GM23338 (cell line): ENCODE measurements around the gene PJA2. TPM values are rescaled to one million over a fixed set of nuclear protein-coding genes. Genes with fewer than 3 reads are reported as not detected.

Experiments
- ATAC-seq: fragments of 200-7000 bp; cut with Tn5 transposase; 3 replicates; pipeline ENCODE4 v1.9.1; 2020
- DNase-seq: peaks from one replicate; pipeline ENCODE4 v3.0.0-alpha.2; 2015; ENCODE audit warnings: low spot score
- H2AFZ ChIP-seq: fragments of 200-600 bp; sonication (generic); 2 replicates; pipeline ENCODE4 v1.8.0; 2016; ENCODE audit warnings: antibody characterized with exemption, mild to moderate bottlenecking, moderate library complexity
- H3F3A ChIP-seq: fragments of 200-600 bp; sonication (generic); replicated peaks from 2 replicates; pipeline ENCODE4 v1.8.0; 2017; ENCODE audit warnings: antibody characterized with exemption, mixed run types, low read depth
- H3K27ac ChIP-seq: fragments of 200-600 bp; sonication (generic); 2 replicates; pipeline ENCODE4 v1.6.1; 2016; ENCODE audit warnings: low read depth
- H3K27me3 ChIP-seq: fragments of 200-600 bp; sonication (generic); 2 replicates; pipeline ENCODE4 v1.8.0; 2016; ENCODE audit warnings: mild to moderate bottlenecking, mixed run types, moderate library complexity; ENCODE audit not compliant: insufficient read depth
- H3K36me3 ChIP-seq: fragments of 200-600 bp; sonication (generic); 2 replicates; pipeline ENCODE4 v1.8.0; 2016; ENCODE audit warnings: mild to moderate bottlenecking; ENCODE audit not compliant: insufficient read depth
- H3K4me1 ChIP-seq: fragments of 200-600 bp; sonication (generic); 2 replicates; pipeline ENCODE4 v1.8.0; 2016; ENCODE audit warnings: mild to moderate bottlenecking, moderate library complexity; ENCODE audit not compliant: insufficient read depth
- H3K4me2 ChIP-seq: fragments of 200-600 bp; sonication (generic); 2 replicates; pipeline ENCODE4 v1.7.1; 2017; ENCODE audit warnings: mixed run types
- H3K4me3 ChIP-seq: fragments of 200-600 bp; sonication (generic); 2 replicates; pipeline ENCODE4 v1.6.1; 2016; ENCODE audit warnings: mixed run types
- H3K79me2 ChIP-seq: fragments of 200-600 bp; sonication (generic); replicated peaks from 2 replicates; pipeline ENCODE4 v1.8.0; 2017; ENCODE audit warnings: mild to moderate bottlenecking; ENCODE audit not compliant: insufficient read depth
- H3K9me2 ChIP-seq: fragments of 200-600 bp; sonication (generic); 2 replicates; pipeline ENCODE4 v1.8.0; 2017; ENCODE audit not compliant: insufficient read depth
- H4K20me1 ChIP-seq: fragments of 200-600 bp; sonication (generic); replicated peaks from 2 replicates; pipeline ENCODE4 v1.8.0; 2017; ENCODE audit warnings: mild to moderate bottlenecking; ENCODE audit not compliant: insufficient read depth
- H3K27ac Mint-ChIP-seq: 2 replicates; pipeline ENCODE4 v1.8.0; 2020; ENCODE audit warnings: inconsistent platforms, mild to moderate bottlenecking, moderate library complexity, mixed read lengths
- H3K27me3 Mint-ChIP-seq: 3 replicates; pipeline ENCODE4 v1.8.0; 2022; ENCODE audit warnings: low read depth, mild to moderate bottlenecking, moderate library complexity, mixed read lengths, inconsistent platforms; ENCODE audit not compliant: insufficient read depth, poor library complexity
- H3K36me3 Mint-ChIP-seq: 3 replicates; pipeline ENCODE4 v1.8.0; 2021; ENCODE audit warnings: low read depth, mild to moderate bottlenecking, inconsistent platforms, moderate library complexity, mixed read lengths
- H3K4me1 Mint-ChIP-seq: 3 replicates; pipeline ENCODE4 v1.8.0; 2020; ENCODE audit warnings: mild to moderate bottlenecking, inconsistent platforms, mixed read lengths
- H3K4me3 Mint-ChIP-seq: 3 replicates; pipeline ENCODE4 v1.8.0; 2021; ENCODE audit warnings: moderate library complexity, mild to moderate bottlenecking, inconsistent platforms, mixed read lengths
- H3K9me3 Mint-ChIP-seq: 3 replicates; pipeline ENCODE4 v1.8.0; 2020; ENCODE audit warnings: moderate library complexity, mild to moderate bottlenecking, inconsistent platforms, mixed read lengths
- CREB1 ChIP-seq: fragments of 250-450 bp; sonication (Bioruptor Pico); IDR thresholded peaks from 2 replicates; pipeline ENCODE4 v1.5.0; 2020; ENCODE audit warnings: low read depth, mild to moderate bottlenecking, moderate library complexity
- EZH2 ChIP-seq: fragments of 200-600 bp; sonication (generic); IDR thresholded peaks from one replicate; pipeline ENCODE4 v1.8.0; 2017; ENCODE audit warnings: antibody characterized with exemption, mild to moderate bottlenecking, low read depth; ENCODE audit not compliant: unreplicated experiment
- EZH2phosphoT487 ChIP-seq: fragments of 200-600 bp; sonication (generic); IDR thresholded peaks from one replicate; pipeline ENCODE4 v1.8.1; 2018; ENCODE audit warnings: antibody characterized with exemption; ENCODE audit not compliant: unreplicated experiment
- JUNB ChIP-seq: IDR thresholded peaks from one replicate; pipeline ENCODE4 v1.6.1; 2016; ENCODE audit warnings: antibody characterized with exemption; ENCODE audit not compliant: unreplicated experiment
- NANOG ChIP-seq: IDR thresholded peaks from 2 replicates; pipeline ENCODE4 v1.6.1; 2016; ENCODE audit warnings: antibody characterized with exemption, borderline replicate concordance
- POLR2AphosphoS5 ChIP-seq: IDR thresholded peaks from 2 replicates; pipeline ENCODE4 v1.6.1; 2016; ENCODE audit warnings: antibody characterized with exemption, low read depth
- REST ChIP-seq: IDR thresholded peaks from one replicate; pipeline ENCODE4 v1.6.1; 2018; ENCODE audit warnings: antibody characterized with exemption; ENCODE audit not compliant: unreplicated experiment
- STAT1 ChIP-seq: IDR thresholded peaks from one replicate; pipeline ENCODE4 v1.6.1; 2016; ENCODE audit warnings: antibody characterized with exemption; ENCODE audit not compliant: unreplicated experiment
- ZNF114 ChIP-seq: fragments of 250-450 bp; sonication (Bioruptor Pico); IDR thresholded peaks from 2 replicates; pipeline ENCODE4 v1.5.0; 2020; ENCODE audit warnings: mild to moderate bottlenecking, moderate library complexity
- ZNF331 ChIP-seq: fragments of 250-450 bp; sonication (Bioruptor Pico); IDR thresholded peaks from 2 replicates; pipeline ENCODE4 v1.5.0; 2020; ENCODE audit warnings: low read depth, mild to moderate bottlenecking, moderate library complexity
- polyA plus RNA-seq: library from polyadenylated mRNA; unstranded; fragments of >200 nt; fragmentation: Nextera tagmentation; extraction: Ambion mirVana; gene quantifications from 2 replicates; pipeline ENCODE4 v1.2.1, GENCODE V29; 2016
- total RNA-seq: library from RNA; depleted of rRNA; stranded (reverse); fragments of >200 nt; shearing (Covaris generic); gene quantifications from 2 replicates; pipeline ENCODE4 v1.2.3, GENCODE V29; 2014
- TF ChIP-seq, protein P1 (sequence below): IDR thresholded peaks from 2 replicates; pipeline ENCODE4 v1.6.1; 2016; ENCODE audit warnings: antibody characterized with exemption

PJA2 gene
- total and polyA plus RNA-seq, 2 experiments from 2014 or later, result 31.5 to 65.3 TPM

- TF ChIP-seq REST (no peak), ZNF114 (CRISPR knock-in tag) (no peak), EZH2phosphoT487 (no peak), CREB1 (no peak), NANOG (no peak), EZH2 (no peak), JUNB (no peak)
Observed at GRCh38 chr5:109370343-109370742, 39.4 kb downstream of the PJA2 start (continued).

- peaks cover 10% of the 10 kb centered on the region; the same call in 1 of the 2 replicates for H3K36me3 ChIP-seq
- Mint-ChIP-seq H3K9me3 (peaks cover 2% of the 10 kb centered on the region; the same call in 2 of the 3 replicates), H3K36me3 (peaks cover 43% of the 10 kb centered on the region), H3K27ac (no peak overlapping the region), H3K4me1 (no peaks in the 10 kb centered on the region), H3K27me3 (no peaks in the 10 kb centered on the region), H3K4me3 (no peak overlapping the region)
- H4K20me1 ChIP-seq, result no peaks in the 10 kb centered on the region
- H2AFZ ChIP-seq, result no peak overlapping the region
- no peaks in the 10 kb centered on the region for H3K9me2 ChIP-seq
- ATAC-seq, result no peak
- TF ChIP-seq EZH2 (no peak), NANOG (no peak), JUNB (no peak), ZNF114 (CRISPR knock-in tag) (no peak), CREB1 (no peak)
- TF ChIP-seq, protein P1, sequence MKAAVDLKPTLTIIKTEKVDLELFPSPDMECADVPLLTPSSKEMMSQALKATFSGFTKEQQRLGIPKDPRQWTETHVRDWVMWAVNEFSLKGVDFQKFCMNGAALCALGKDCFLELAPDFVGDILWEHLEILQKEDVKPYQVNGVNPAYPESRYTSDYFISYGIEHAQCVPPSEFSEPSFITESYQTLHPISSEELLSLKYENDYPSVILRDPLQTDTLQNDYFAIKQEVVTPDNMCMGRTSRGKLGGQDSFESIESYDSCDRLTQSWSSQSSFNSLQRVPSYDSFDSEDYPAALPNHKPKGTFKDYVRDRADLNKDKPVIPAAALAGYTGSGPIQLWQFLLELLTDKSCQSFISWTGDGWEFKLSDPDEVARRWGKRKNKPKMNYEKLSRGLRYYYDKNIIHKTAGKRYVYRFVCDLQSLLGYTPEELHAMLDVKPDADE, result no peak
- H3K4me3 ChIP-seq, result no peak overlapping the region
- DNase-seq, result no peak
- no peaks in the 10 kb centered on the region for H3K27me3 ChIP-seq
- no peak overlapping the region for H3K4me2 ChIP-seq
- H3F3A ChIP-seq, result no peaks in the 10 kb centered on the region
- H3K79me2 ChIP-seq, result 0 out of 2 replicates have a peak, but pooled peaks cover 5% of the 10 kb centered on the region
- no peak overlapping the region for H3K27ac ChIP-seq
- no peaks in the 10 kb centered on the region for H3K4me1 ChIP-seq
Observed at GRCh38 chr5:109365653-109366052, 44.1 kb downstream of the PJA2 start.

DNA sequence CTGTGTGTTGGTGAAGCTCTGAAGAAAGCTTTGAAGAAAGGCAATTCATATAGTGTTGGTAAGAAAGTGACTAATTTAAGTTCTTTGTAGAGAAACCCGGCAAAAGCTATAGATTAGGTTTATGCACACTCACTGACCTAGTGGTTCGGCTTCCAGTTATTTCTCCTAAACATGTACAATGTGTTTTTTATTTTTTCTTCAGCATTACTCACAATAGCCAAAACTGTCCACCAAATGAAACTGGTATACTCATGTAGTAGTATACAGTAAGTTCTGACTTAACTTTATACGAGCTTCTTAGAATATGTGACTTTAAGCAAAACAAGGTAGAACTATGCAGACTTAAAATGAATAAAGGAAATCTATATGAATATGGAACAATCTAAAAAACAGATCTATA, 44.8 kb downstream of the PJA2 start:
- Histone ChIP-seq H3K27ac (no peak overlapping the region), H3K4me2 (no peak overlapping the region), H3K36me3 (peaks cover 10% of the 10 kb centered on the region; the same call in 1 of the 2 replicates), H3K27me3 (no peaks in the 10 kb centered on the region), H3K4me3 (no peak overlapping the region), H2AFZ (no peak overlapping the region), H3K4me1 (no peaks in the 10 kb centered on the region), H4K20me1 (no peaks in the 10 kb centered on the region), H3K79me2 (0 out of 2 replicates have a peak, but pooled peaks cover 5% of the 10 kb centered on the region), H3K9me2 (no peaks in the 10 kb centered on the region), H3F3A (no peaks in the 10 kb centered on the region)
- H3K36me3 Mint-ChIP-seq, result peaks cover 40% of the 10 kb centered on the region
- H3K4me1 Mint-ChIP-seq, result no peaks in the 10 kb centered on the region
- DNase-seq (no peak), ATAC-seq (no peak)
- H3K27ac Mint-ChIP-seq, result no peak overlapping the region
- H3K9me3 Mint-ChIP-seq, result peaks cover 2% of the 10 kb centered on the region; the same call in 2 of the 3 replicates
- H3K27me3 Mint-ChIP-seq, result no peaks in the 10 kb centered on the region
- no peak overlapping the region for H3K4me3 Mint-ChIP-seq
- no peak for TF ChIP-seq JUNB
- no peak for TF ChIP-seq REST
- no peak for TF ChIP-seq CREB1
- no peak for TF ChIP-seq ZNF331 (CRISPR knock-in tag)
- TF ChIP-seq EZH2, result no peak
- TF ChIP-seq, protein P1, result no peak
- TF ChIP-seq POLR2AphosphoS5, result no peak
- TF ChIP-seq ZNF114 (CRISPR knock-in tag), result no peak
- no peak for TF ChIP-seq NANOG
- no peak for TF ChIP-seq EZH2phosphoT487
- no peak for TF ChIP-seq STAT1
